ENCODE data around the gene SPATA24. TPM values are rescaled to one million over a fixed set of nuclear protein-coding genes. Genes with fewer than 3 reads are reported as not detected.

SPATA24 gene
- total and polyA plus RNA-seq, 10 donors: 2.1 to 9.5 (median 4.3) TPM

- WGBS, 5 donors: 74 to 92% (median 89%) methylated on average over 3 of the region's 3 CpGs
- peak; percentile 33 for DNase-seq
- no peaks in the 10 kb centered on the region for H3K9me3 ChIP-seq
- intact Hi-C loops (cut with DNase I; ENCODE audit: low total_unique reads): no loop called here
- TF ChIP-seq POLR2AphosphoS5 (IDR thresholded peaks at IDR 0.05) (peak in 1 of 3 donors; percentile 3), CTCF (IDR thresholded peaks at IDR 0.05 in 8 of 11, conservative IDR thresholded peaks at IDR 0.05 in 3 of 11) (no peak), POLR2A (IDR thresholded peaks at IDR 0.05) (no peak)
- no peak overlapping the region for H3K4me3 ChIP-seq
- H3K27ac ChIP-seq: no peak overlapping the region
- no peaks in the 10 kb centered on the region for H3K27me3 ChIP-seq (replicated peaks in 1 of 7)
- peaks cover 0 to 6% (median 0%) of the 10 kb centered on the region in 6 donors for H3K4me1 ChIP-seq
- H3K36me3 ChIP-seq: peaks cover 0 to 51% (median 2%) of the 10 kb centered on the region in 6 donors
These were observed 26.7 kb downstream of the SPATA24 start for GRCh38 chr5:139377226-139377625.

GRCh38 chr5:139376364-139376763 lies 27.5 kb downstream of the SPATA24 start:
- WGBS, 5 donors: 86 to 91% (median 91%) methylated on average over 7 of the region's 7 CpGs
- Histone ChIP-seq H3K4me3 (no peak overlapping the region), H3K27ac (no peak overlapping the region), H3K9me3 (no peaks in the 10 kb centered on the region), H3K27me3 (replicated peaks in 1 of 7) (no peaks in the 10 kb centered on the region), H3K36me3 (peaks cover 0 to 60% (median 9%) of the 10 kb centered on the region in 6 donors), H3K4me1 (peaks cover 0 to 3% (median 0%) of the 10 kb centered on the region in 6 donors)
- intact Hi-C loops (cut with DNase I; ENCODE audit: low total_unique reads): no loop called here
- peak; percentile 1 for DNase-seq
- TF ChIP-seq CTCF (IDR thresholded peaks at IDR 0.05 in 8 of 11, conservative IDR thresholded peaks at IDR 0.05 in 3 of 11) (no peak), POLR2A (IDR thresholded peaks at IDR 0.05) (no peak), POLR2AphosphoS5 (IDR thresholded peaks at IDR 0.05) (no peak)

GRCh38 chr5:139374909-139375308 lies 29.0 kb downstream of the SPATA24 start:
- intact Hi-C loops (cut with DNase I; ENCODE audit: low total_unique reads): no loop called here
- DNase-seq: peak; percentile 29
- Histone ChIP-seq H3K27me3 (replicated peaks in 1 of 7) (no peaks in the 10 kb centered on the region), H3K9me3 (no peaks in the 10 kb centered on the region), H3K4me3 (no peak overlapping the region), H3K36me3 (peaks cover 0 to 74% (median 18%) of the 10 kb centered on the region in 6 donors), H3K27ac (no peak overlapping the region), H3K4me1 (peaks cover 0 to 10% (median 0%) of the 10 kb centered on the region in 6 donors)
- WGBS, 5 donors: 96 to 100% (median 96%) methylated on average over 1 to 2 of the region's 2 CpGs
- TF ChIP-seq CTCF (IDR thresholded peaks at IDR 0.05 in 8 of 11, conservative IDR thresholded peaks at IDR 0.05 in 3 of 11) (no peak), POLR2A (IDR thresholded peaks at IDR 0.05) (no peak), POLR2AphosphoS5 (IDR thresholded peaks at IDR 0.05) (no peak)

- H3K4me1 ChIP-seq: peaks cover 0 to 10% (median 0%) of the 10 kb centered on the region in 6 donors
- H3K27ac ChIP-seq: no peak overlapping the region
- no peak for TF ChIP-seq CTCF (IDR thresholded peaks at IDR 0.05 in 8 of 11, conservative IDR thresholded peaks at IDR 0.05 in 3 of 11)
- H3K9me3 ChIP-seq: no peaks in the 10 kb centered on the region
- H3K36me3 ChIP-seq: peaks cover 0 to 86% (median 39%) of the 10 kb centered on the region in 6 donors
- DNase-seq: peak; percentile 13
- no peak overlapping the region for H3K4me3 ChIP-seq
- intact Hi-C loops (cut with DNase I; ENCODE audit: low total_unique reads): no loop called here
- 72 to 84% (median 78%) methylated on average over 6 to 7 of the region's 7 CpGs for WGBS, 5 donors
- H3K27me3 ChIP-seq (replicated peaks in 1 of 7): no peaks in the 10 kb centered on the region
These were observed 32.1 kb downstream of the SPATA24 start for GRCh38 chr5:139371482-139372435.
